HUES6 (cell line): Measurements from ENCODE around the gene WSCD2.
"Not testable (repeated sequence)": the region's sequence is repeated elsewhere in the genome, so short reads cannot be mapped to it uniquely, and the experiment has no call there.

ENCODE experiments used
- H3K27ac ChIP-seq: 2 replicates; pipeline ENCODE4 v1.7.0; 2013; ENCODE audit warnings: low read depth, mild to moderate bottlenecking, low read length, inconsistent platforms
- H3K27me3 ChIP-seq: 2 replicates; pipeline ENCODE4 v1.6.1; 2013; ENCODE audit warnings: low read length; ENCODE audit not compliant: control insufficient read depth, insufficient read depth
- H3K36me3 ChIP-seq: 2 replicates; pipeline ENCODE4 v1.6.1; 2013; ENCODE audit warnings: low read length; ENCODE audit not compliant: control insufficient read depth, insufficient read depth
- H3K4me1 ChIP-seq: 2 replicates; pipeline ENCODE4 v1.6.1; 2013; ENCODE audit warnings: low read length; ENCODE audit not compliant: control insufficient read depth, insufficient read depth
- H3K4me3 ChIP-seq: 2 replicates; pipeline ENCODE4 v1.5.1; 2013; ENCODE audit warnings: low read depth, low read length
- H3K9ac ChIP-seq: one replicate; pipeline ENCODE4 v1.6.1; 2013; ENCODE audit warnings: mild to moderate bottlenecking, low read length
- H3K9me3 ChIP-seq: 2 replicates; pipeline ENCODE4 v1.6.1; 2013; ENCODE audit warnings: low read depth, low read length; ENCODE audit not compliant: control insufficient read depth, insufficient read depth

WSCD2 gene

DNA sequence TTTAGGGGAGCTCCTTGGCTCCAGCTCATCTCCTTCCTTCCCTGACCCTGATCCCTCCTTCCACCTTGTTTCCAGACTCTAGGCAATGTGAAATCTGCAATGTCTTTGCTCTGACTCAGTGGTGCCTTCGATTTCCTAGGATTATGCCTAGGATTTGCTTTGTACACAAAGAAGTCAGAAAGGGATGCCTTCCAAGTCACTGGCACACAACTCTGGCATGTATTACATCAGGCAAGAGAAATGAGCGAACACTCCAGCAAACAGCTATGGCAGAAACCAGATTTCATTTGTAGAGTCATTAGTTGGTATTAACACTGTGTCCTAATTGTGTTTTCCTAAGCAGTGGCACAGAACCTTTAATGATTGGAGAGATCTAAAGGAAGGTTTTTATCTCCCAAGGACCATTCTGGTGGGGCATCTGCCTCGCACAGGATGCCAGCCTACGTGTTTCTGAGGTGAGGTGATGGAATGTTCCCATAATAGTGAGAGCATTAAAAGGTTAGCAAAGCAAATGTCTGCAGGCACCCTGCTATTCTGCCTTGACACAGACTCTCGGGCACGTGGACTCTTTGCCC lies 84.9 kb downstream of the WSCD2 start:
- Histone ChIP-seq H3K36me3 (no peaks in the 10 kb centered on the region), H3K4me1 (peaks cover 18% of the 10 kb centered on the region), H3K27ac (no peak overlapping the region), H3K9ac (no peak overlapping the region), H3K4me3 (no peak overlapping the region), H3K27me3 (peaks cover 19% of the 10 kb centered on the region; the same call in 1 of the 2 replicates), H3K9me3 (no peaks in the 10 kb centered on the region)

DNA sequence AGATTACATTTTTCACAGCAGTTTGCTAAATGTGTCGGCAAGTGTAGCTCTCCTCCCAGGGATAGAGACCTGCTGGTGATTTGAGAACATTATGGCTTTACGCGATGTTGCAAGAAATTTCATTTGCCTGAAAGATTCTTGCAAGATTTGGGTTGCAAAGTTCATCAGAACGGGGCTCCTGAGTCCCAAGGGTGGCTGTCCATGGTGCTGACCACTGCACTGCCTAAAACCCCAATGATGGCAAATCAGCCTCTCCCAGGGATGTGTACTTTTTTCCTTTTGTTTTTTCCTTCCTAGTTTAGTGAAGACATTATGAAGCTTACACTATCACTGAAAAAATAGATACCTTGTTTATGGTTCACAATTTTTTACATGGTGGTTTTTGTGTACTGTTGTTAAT lies 85.4 kb downstream of the WSCD2 start:
- no peak overlapping the region for H3K27ac ChIP-seq
- H3K9me3 ChIP-seq: no peaks in the 10 kb centered on the region
- H3K4me3 ChIP-seq: no peak overlapping the region
- no peak overlapping the region for H3K9ac ChIP-seq
- H3K4me1 ChIP-seq: peaks cover 18% of the 10 kb centered on the region
- peaks cover 19% of the 10 kb centered on the region; the same call in 1 of the 2 replicates for H3K27me3 ChIP-seq
- H3K36me3 ChIP-seq: no peaks in the 10 kb centered on the region

DNA sequence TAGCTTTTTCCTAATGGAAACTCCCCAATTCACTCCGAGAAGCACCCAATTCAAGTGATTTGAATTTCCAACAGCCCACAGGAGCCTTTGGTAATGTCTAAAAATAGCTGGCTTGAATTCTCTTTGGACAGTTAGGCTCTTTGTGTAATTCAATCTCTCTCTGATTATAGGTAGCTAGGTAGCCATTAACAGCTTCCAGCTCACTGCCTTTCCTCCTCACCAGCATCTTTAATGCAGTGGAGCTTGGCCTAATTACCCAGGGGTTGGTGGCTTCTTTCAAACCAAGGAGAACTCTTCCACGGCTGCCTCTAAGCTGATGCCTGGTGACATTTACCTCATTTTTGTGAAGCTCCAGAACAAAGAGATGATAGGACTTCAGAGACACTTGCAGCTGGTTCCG lies 86.4 kb downstream of the WSCD2 start:
- peaks cover 13% of the 10 kb centered on the region for H3K4me1 ChIP-seq
- H3K36me3 ChIP-seq: no peaks in the 10 kb centered on the region
- H3K27me3 ChIP-seq: peaks cover 19% of the 10 kb centered on the region; the same call in 1 of the 2 replicates
- no peak overlapping the region for H3K27ac ChIP-seq
- no peak overlapping the region for H3K9ac ChIP-seq
- H3K4me3 ChIP-seq: no peak overlapping the region
- no peaks in the 10 kb centered on the region for H3K9me3 ChIP-seq

DNA sequence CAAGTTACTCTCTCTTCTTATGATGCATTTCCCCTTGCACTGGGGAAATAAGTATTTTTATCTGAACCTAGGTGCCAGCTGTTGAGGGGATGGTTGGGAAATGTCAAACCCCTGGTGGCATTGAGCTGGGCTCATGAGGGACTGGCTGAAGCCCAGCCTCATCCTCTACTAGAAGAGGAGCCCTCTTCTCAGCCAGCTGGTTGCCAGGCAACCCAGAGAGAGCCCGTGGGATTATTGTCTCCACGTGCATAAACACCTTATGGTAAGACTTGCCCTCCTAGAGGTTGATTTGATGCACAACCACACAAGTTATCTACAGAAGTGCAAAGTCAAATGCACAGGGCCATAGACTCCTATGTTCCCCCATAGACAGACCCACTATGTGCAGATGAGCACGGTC lies 89.8 kb downstream of the WSCD2 start:
- Histone ChIP-seq H3K4me3 (no peak overlapping the region), H3K4me1 (peaks cover 5% of the 10 kb centered on the region; the same call in 1 of the 2 replicates), H3K9ac (no peak overlapping the region), H3K27ac (no peak overlapping the region), H3K9me3 (no peaks in the 10 kb centered on the region), H3K27me3 (peaks cover 5% of the 10 kb centered on the region; the same call in 1 of the 2 replicates), H3K36me3 (no peaks in the 10 kb centered on the region)

DNA sequence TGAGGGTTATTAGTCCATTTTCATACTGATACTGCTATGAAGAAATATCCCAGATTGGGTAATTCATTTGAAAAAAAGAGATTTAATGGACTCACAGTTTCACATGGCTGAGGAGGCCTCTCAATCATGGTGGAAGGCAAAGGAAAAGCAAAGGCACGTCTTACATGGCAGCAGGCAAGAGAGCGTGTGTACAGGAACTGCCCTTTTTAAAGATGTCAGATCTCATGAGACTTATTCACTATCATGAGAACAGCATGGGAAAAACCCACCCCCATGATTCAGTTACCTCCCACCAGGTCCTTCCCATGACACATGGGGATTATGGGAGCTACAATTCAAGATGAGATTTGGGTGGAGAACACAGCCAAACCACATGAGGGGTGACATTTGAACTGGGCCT lies 96.0 kb downstream of the WSCD2 start:
- H3K36me3 ChIP-seq: not testable (repeated sequence)

DNA sequence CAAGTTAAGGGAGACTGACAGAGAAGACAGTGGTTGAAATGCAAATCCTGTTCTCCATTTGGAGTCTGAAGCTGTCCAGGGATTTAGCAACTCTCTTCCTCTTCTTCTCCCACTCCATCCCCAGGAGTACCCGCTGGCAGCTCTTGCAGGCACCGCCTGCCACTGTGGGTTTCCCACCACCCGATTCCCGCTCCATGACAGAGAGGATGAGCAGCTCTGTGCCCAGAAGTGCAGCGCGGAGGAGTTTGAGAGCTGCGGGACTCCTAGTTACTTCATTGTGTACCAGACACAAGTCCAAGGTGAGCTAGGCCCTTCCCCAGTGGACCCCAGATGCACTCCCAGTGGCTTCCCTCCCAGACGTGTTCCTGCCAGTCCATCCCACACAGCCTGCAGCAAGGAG lies 97.8 kb downstream of the WSCD2 start:
- Histone ChIP-seq H3K9me3 (no peaks in the 10 kb centered on the region), H3K4me3 (no peak overlapping the region), H3K27ac (no peak overlapping the region), H3K4me1 (0 out of 2 replicates have a peak, but pooled peaks cover 2% of the 10 kb centered on the region), H3K36me3 (no peaks in the 10 kb centered on the region), H3K27me3 (no peaks in the 10 kb centered on the region), H3K9ac (no peak overlapping the region)

More for the DNA sequence above, 96.0 kb downstream of the WSCD2 start:
- H3K9me3 ChIP-seq, H3K4me3 ChIP-seq, H3K9ac ChIP-seq, H3K27me3 ChIP-seq, H3K27ac ChIP-seq, H3K4me1 ChIP-seq: not testable (repeated sequence)

DNA sequence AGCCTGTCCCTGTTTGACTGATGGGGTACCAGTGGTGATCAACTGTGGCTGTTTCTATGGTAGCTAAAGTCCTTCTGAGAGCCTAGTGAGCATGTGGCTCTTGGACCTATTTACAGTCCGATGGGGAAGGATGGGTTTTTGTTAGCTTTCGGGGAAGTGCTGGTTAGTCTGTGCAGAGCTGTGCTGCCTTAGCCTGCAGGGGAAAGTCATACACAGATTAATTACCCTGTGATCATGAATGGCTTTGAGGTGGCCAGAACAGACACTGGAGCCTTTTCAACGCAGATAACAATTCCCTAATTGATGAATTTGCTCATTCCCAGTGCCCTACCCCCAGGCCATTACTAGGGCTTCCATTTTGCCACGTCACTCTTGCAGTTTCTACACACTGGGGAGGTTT lies 99.7 kb downstream of the WSCD2 start:
- Histone ChIP-seq H3K9ac (no peak overlapping the region), H3K27me3 (no peaks in the 10 kb centered on the region)

DNA sequence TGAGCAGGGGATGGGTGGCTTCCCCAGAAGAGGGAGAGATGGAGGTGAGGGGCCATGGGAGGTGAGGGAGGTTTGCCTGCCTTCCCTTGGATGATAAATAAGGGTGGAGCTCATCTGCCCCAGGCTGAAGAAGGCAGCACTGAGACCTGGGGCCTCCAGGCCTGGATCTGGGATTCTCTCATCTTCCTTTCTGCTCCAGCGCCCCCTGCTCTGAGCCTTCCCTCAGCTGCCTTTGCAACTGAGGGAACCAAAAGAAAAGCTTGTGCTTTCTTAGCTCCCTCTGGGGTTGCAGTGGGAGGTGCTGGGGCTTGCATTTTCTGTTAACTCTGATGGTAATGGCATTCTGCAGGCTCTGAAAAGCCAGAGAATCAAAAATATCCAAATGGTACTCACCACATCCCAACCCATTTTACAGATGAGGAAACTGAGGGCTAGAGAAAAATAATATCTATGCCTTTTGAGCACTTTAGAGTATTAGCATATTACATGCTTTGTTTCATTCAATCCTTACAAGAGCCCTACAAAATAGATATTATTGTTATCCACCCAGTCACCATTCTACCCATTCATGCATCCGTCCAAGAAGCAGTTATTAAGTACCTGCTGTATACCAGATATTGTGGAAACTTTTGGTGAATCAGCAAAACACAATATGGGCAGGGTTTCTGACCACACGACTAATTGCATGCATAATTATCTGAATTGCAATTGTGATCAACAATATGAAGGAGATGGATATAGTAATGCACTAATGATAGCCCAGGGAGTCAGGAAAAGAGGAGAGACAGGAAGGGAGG lies 102.2 kb downstream of the WSCD2 start:
- H3K9me3 ChIP-seq: no peaks in the 10 kb centered on the region
- no peak overlapping the region for H3K9ac ChIP-seq
- no peak overlapping the region for H3K4me3 ChIP-seq
- no peak overlapping the region for H3K27ac ChIP-seq
- no peaks in the 10 kb centered on the region for H3K36me3 ChIP-seq
- H3K27me3 ChIP-seq: no peaks in the 10 kb centered on the region
- H3K4me1 ChIP-seq: peaks cover 17% of the 10 kb centered on the region

More for the DNA sequence above, 99.7 kb downstream of the WSCD2 start:
- H3K9me3 ChIP-seq: no peaks in the 10 kb centered on the region
- H3K36me3 ChIP-seq: no peaks in the 10 kb centered on the region
- no peak overlapping the region for H3K27ac ChIP-seq
- no peak overlapping the region for H3K4me3 ChIP-seq
- H3K4me1 ChIP-seq: 0 out of 2 replicates have a peak, but pooled peaks cover 2% of the 10 kb centered on the region

DNA sequence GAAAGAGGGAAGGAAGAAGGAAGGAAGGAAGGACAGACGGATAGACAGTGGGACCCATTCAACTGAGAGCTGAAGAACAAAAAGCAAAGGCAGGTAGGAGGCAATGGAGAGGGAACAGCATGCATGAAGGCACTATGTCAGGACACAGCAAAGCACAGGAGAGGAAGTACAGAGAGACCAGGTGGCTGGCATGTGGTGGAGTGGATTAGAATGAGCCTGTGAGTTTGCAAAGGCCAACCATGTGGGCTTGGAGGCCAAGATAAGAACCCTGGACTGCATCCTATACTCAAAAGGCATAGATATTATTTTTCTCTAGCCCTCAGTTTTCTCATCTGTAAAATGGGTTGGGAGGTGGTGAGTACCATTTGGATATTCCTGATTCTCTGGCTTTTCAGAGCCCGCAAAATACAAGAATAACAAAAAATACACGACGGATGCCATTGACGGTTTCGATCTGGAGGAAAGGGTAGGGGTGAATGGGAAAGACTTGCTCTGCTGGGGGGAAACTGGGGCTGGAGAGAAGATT lies 102.9 kb downstream of the WSCD2 start:
- H3K4me3 ChIP-seq: no peak overlapping the region
- no peak overlapping the region for H3K9ac ChIP-seq
- no peaks in the 10 kb centered on the region for H3K36me3 ChIP-seq
- H3K4me1 ChIP-seq: peaks cover 23% of the 10 kb centered on the region
- H3K9me3 ChIP-seq: no peaks in the 10 kb centered on the region
- no peak overlapping the region for H3K27ac ChIP-seq
- no peaks in the 10 kb centered on the region for H3K27me3 ChIP-seq

DNA sequence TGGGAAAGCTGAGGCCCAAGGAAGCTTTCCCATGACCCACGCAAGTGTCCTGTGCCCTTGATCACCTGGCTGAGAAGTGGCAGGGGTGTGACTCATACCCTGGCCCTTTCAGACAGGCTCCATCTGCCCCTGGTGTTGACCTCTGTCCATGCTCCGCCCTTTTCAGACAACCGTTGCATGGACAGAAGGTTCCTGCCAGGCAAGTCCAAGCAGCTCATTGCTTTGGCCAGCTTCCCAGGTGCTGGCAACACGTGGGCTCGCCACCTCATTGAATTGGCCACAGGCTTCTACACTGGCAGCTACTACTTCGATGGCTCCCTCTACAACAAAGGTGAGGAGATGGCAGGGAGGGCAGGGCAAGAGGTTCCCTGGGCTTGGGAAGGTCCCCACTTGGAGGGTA lies 103.5 kb downstream of the WSCD2 start:
- Histone ChIP-seq H3K27me3 (no peaks in the 10 kb centered on the region), H3K27ac (no peak overlapping the region), H3K9me3 (peaks cover 5% of the 10 kb centered on the region; the same call in 1 of the 2 replicates), H3K9ac (no peak overlapping the region), H3K36me3 (no peaks in the 10 kb centered on the region), H3K4me3 (no peak overlapping the region), H3K4me1 (peaks cover 25% of the 10 kb centered on the region)

DNA sequence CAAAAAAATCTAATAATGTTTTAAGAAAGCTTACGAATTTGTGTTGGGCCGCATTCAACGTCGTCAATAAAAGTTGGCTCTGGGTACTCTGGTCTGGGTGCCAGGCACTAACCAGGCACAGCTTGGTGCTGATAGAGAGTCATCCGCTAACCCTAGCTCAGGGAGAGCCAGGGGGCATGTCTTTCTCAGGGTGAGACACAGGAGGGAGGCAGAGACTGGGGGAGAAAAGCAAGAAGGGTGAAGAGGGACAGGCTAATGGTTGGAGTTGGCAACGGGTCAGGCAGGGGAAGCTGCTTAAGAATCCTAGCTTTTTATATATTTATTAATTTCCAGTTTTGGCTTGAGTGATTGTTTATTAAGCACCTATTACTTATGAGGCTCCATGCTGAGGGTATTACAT lies 105.1 kb downstream of the WSCD2 start:
- no peaks in the 10 kb centered on the region for H3K27me3 ChIP-seq

More for the DNA sequence above, 105.1 kb downstream of the WSCD2 start:
- H3K9me3 ChIP-seq: peaks cover 5% of the 10 kb centered on the region; the same call in 1 of the 2 replicates
- peaks cover 25% of the 10 kb centered on the region for H3K4me1 ChIP-seq
- no peak overlapping the region for H3K4me3 ChIP-seq
- H3K9ac ChIP-seq: no peak overlapping the region
- no peak overlapping the region for H3K27ac ChIP-seq
- no peaks in the 10 kb centered on the region for H3K36me3 ChIP-seq
